Stimulated activated CD8-positive, alpha-beta memory T cell treated with anti-CD3 and anti-CD28 coated beads, Interleukin-4, amount 100 ng/mL, for 48 hours (primary cell): ENCODE measurements around the gene INPP4B.

ENCODE experiments used
- DNase-seq: peaks from one replicate; pipeline ENCODE4 v3.0.0-alpha.2; 2020

Gene INPP4B

DNA sequence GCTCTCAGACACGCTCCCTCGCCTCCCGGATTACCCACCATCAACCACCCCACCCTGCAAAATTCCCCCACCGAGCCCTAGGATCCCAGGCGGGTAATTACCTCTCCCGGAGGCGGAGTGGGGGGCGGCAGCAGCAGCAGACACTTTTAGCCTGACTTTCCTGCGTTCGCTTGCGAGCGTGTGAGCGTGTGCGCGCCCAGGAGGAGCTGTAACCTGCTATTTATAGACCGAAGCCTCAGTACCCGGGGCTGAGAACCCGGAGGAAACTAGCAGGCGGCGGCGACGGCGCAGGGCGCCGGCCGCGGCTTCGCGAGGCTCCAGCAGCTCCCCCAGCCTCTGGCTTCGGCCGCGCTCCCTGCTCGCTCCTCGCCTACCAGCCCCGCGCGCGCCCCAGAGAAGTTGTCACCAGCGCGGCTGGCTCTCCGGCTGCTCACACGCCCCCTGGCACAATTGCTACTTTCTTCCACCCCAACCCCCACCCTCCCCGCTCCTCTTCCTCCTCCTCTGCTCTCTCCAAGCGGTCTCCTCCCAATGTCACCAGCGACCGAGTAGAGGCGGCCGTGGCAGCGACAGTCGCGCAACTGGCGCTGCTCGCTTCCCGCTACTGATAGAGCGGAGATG, at the start of gene INPP4B:
Gene INPP4B, minus strand, starts transcription at position 194 of the 621 bp plus-strand sequence.
- DNase-seq: peak; percentile 66

DNA sequence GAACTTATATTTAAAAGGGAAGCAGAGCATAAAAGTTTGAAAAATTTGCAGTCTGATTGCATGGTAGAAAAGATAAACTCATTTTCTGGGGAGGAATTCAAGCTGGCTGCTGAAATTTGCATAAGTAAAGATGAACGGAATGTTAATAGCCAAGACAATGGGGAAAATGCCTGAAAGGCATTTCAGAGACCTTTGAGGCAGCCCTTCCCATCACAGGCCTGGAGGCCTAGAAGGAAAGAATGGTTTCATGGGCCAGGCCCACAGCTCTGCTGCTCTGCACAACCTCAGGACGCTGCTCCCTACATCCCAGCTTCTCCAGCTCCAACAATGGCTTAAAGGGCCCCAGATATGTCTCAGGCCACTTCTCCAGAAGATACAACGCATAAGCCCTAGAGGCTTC, 46.9 kb upstream of the INPP4B start:
- no peak for DNase-seq

DNA sequence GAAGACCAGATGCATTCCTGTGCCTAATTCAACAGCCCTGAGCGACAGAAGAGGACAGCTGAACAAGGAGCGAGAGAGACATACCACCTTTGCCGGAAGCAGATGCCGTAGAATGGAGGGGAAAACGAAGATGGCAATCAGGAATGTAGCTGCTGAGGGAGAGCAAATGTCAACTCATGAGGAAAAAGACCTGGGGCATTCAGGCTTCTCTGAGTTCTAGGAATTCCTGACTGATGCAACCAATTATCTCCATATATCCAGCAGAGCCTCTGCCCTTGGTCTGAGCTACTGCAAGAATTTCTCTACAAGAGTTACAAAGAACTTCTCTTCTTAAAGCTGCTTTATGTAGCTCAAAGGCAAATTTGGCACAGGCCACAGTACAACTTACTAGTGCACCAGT, 40.5 kb upstream of the INPP4B start:
- no peak for DNase-seq

DNA sequence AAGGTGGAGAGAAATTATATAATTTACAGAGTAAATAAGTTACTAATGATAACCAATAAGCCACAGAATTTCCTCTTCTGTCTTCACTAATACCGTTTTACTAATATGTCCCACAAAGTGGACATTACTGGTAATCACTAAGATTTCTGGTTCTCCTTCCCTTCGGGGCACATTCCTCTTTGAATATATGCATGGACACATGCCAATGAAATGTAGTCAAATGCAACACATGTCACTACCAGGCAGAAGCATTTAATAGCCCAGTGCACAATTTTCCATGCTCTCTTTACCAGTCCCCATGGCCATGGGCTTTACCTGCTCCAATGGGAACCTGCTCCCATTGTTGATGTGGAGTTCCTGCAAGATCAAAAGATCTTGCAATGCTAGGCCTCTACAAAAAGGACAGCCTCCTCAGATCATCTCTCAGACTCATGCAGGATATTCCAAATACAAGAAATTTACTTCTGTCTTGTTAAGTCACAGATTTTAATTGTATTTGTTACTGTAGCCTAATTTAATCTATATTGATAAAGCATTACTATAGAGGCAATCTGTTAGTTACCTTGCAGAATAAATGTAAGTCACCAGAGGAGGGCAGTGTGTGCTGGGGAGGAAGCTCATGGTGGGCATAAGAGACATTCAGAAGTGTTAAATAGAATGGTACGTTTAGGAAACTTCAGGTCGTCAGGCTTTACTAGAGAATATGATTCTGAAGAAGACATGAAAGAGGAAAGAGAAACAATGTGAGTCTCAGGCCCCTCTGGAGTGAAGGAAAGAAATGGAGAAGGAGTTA, 37.1 kb upstream of the INPP4B start:
- no peak for DNase-seq

DNA sequence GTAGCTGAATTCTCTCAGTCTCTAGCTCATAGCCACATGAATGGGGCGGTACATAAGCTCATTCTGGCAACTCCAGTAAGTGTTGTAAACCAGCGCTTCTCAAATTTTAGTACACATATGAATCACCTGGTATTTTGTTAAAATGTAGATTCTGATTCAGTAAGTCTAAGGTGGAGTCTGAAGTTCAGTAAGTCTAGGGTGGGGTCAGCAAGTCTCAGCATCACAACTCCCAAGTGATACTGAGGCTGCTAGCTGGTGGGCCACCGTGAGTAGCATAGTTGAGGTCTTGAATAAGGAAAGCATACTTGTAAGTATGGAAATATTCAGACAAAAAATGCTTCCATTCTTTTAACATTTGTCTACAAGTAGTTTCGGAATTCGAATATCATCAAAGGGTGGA, 36.1 kb upstream of the INPP4B start:
- DNase-seq: no peak

DNA sequence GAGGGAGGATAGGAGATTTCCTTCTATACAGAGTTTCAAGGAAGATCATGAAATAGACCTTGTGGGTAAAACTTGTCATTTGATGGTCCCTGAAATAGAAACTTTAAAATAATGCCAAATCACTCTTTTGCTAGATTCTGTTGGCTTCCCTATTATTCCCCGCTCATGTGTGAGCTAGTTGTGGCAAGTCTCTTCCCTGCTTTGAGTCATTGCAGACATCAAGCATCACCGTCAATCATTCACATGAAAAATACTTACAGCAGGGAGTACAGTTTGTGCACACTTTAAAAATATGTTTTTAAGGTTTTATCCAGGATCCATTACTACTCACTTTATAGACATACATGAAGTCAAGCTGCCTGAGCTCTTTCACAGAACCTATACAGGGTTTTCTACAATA, 35.2 kb upstream of the INPP4B start:
- no peak for DNase-seq

DNA sequence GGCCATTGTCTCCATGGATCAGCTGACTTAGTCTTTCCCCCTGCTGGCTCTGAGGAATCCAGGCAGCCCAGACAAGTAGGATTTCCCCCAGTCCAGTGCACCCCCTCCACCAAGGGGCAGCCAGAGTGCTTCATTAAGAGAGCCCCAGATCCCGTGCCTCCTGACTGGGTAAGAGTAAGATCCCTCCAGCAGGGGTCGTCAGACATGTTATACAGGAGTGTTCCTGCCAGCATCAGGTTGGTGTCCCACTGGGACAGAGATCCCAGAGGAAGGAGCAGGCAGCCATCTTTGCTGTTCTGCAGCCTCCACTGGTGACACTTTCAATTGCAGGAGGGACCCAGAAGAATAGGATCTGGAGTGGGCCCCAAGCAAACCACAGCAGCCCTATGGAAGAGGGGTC, 29.0 kb upstream of the INPP4B start:
- DNase-seq: no peak

DNA sequence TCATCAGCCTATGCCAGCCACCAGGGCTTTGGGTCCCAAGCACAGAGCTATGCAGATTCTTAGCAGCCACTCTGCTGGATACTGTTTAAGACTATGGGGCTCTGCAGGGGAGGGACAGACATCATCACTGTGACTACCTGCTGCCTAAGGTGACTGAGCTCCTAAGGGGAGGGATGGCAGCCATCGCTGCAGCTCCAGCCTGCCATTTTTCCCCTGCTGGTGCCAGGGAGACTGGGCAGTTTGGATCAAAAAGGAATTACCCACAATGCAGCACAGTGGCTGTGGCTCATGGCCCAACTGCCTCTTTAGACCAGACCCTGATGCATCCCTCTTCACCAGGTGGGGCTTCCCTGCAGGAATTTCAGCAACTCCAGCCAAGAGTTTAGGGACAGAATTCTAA, 28.6 kb upstream of the INPP4B start:
- no peak for DNase-seq

DNA sequence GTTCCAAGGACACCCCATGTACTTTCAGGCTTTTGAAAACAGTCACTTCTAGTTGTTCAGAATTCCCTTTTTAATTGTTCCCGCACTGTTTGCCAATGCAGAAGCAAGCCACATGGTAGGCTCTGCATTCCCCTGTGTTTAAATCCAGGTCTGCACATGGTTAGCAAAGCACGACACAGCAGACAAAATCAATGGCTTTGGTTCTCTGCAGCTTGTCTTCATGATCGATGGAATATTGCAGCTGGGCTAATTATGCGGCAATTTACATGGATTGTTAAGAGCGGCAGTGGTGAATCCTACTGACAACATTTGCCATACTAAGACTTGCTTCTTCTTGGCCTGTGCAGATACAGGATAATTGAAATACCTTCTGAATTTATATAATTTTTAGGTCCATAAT, 20.6 kb upstream of the INPP4B start:
- no peak for DNase-seq

- no peak for DNase-seq
These were observed 15.2 kb upstream of the INPP4B start for GRCh38 chr4:142861351-142861750.

DNA sequence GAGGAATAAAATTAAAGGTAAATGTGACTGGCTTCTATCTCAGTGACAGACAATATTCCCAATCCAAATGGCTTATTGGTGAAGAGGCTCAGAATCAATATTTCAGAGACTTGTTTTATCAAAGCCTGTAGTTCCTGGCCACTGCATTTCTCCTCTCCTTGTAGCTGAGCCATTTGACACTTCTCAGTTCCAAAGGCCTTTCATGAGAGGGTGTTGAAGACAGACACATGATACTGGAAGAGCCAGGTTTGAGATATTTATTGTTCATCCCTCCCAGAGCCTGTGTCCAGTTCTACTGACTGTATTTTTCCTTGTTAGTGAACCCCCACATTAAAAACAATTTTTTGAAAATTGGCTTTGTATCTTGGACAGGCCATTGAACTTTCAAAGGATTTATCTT, 12.9 kb upstream of the INPP4B start:
- no peak for DNase-seq

GRCh38 chr4:142858446-142858845, 12.3 kb upstream of the INPP4B start:
- no peak for DNase-seq

- DNase-seq: no peak
These were observed 10.5 kb upstream of the INPP4B start for GRCh38 chr4:142856576-142856975.

- no peak for DNase-seq
These were observed 4.4 kb upstream of the INPP4B start for GRCh38 chr4:142850478-142850877.

GRCh38 chr4:142846729-142847596, 862 bp upstream of the INPP4B start:
- peak; percentile 77 for DNase-seq

DNA sequence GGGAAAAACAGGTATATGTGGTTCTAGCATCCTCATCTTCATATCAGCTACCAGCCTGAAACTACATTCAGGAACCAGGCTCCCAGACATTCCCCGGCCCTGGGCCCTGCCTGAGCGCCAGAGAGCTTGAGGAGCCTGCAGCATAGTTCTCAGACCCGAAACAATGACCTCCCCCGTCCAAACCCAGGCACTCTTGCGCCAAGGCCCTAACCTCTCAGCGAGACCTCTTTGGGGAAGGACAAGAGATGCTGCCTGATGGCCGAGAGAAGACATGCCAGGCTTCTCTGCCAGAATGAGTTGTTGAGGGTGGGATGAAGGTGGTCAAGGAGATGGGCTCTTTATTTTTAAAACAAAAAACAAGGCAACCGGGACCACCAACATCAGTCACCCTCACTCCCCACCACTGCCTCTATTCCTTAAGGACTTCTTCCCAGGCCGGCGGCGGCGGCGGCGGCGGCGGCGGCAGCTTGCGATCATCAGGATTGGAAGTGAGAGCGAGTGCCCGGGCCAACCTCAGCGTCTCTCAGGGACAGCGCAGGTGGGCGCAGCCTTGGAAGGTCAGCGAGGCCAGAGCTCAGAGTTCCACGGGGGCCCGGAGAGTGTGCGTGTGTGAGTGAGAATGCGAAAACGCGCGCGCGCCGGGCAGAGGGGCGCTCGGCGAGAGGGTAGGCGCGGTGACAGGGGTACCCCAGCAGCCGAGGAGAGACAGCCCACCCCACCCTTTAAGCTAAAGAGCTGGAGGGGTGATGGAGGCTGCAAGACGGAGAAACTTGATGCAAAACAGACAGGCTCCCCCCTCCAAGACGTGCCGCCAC, 601 bp downstream of the INPP4B start:
- peak; percentile 39 for DNase-seq

- no peak for DNase-seq
These were observed 1.3 kb downstream of the INPP4B start for GRCh38 chr4:142844782-142845181.

DNA sequence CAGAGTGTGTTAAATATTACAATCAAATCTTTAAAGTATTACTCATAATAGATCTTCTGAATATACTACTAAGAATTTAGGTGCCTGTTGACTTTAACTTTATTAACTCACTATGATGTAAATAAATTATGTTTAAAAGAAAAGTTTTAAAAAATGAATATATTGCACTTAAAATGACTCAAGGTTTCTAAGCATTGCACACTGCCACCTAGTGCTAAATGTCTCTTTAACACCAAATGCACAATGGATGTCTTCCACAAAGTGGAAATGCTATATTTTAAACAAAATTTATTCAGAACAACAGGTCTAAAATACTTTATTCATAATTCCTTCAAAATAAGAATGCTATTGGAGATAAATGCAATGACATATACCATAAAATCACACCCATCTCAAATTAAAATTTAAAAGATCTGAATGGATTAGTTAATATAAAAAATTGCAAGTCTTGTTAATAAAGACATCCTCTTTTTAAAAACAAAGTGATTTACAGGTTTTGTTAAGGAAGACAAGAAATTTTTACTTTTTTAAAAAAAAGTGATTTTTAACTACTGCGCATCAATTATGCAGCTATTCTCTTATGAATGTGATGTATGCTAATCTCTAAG, 5.5 kb downstream of the INPP4B start:
- no peak for DNase-seq

DNA sequence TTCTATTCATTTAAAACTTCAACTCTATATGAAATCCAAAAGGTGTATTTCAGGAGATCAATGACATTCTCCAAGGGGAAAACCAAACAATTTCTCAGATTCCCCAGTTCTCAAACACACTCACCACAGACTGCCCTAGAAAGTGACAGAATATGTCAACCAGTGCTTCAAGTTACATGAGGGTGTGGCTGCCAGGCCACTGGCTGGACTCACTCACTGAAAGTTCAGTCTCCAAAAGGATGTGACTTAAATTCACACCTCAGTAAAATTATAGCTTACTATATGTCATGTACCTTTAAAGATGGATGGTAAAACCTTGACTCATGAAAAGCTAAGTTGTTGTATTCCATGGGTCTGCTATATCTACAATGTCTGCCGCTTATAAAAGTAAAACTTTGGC, 7.3 kb downstream of the INPP4B start:
- DNase-seq: no peak

DNA sequence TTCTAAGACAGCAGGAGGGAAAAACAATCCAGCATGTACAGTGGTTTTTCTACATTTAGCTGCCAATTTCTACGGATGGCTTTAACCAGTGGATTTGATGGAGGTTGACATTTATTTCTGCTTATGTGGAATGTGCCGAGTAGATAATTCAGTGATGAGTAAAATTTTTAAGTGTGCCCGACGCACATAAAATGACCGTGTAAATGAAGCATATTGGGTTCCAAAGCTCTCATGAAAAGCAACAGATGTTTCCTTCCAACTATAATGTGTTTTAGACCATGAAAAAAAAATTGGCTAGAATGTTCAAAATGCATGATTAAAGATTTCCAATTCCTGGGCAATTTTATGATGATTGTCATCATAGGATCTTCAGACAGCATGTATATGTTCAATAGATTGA, 14.1 kb downstream of the INPP4B start:
- no peak for DNase-seq

- no peak for DNase-seq
These were observed 19.4 kb downstream of the INPP4B start for GRCh38 chr4:142826503-142827241.

DNA sequence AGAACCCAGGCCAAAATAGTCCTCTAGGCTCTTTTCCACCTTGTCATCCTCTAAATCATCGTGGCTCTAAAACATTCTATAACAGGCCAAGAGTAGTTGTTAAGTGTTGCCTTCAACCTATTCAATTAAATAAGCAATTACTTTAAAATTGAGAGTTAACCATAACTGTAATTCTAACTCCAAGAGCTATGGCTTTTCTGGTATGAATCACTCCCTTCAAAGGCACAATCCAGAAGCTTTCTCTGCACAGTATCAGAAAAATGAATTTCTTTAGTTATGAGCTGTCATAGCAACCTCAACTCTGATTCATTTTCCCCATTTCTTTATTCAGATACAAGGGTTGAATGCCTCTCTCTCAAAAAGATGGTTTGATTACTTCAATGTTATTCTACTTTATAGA, 21.7 kb downstream of the INPP4B start:
- DNase-seq: no peak
